HG03064 (cell line): Measurements from ENCODE around the gene EPHB1.
"Not testable (repeated sequence)": the region's sequence is repeated elsewhere in the genome, so short reads cannot be mapped to it uniquely, and the experiment has no call there.

Experiments
- ATAC-seq: cut with Tn5 transposase; IDR thresholded peaks from one replicate; pipeline ENCODE4 v1.9.1; 2021; ENCODE audit warnings: low read depth; ENCODE audit not compliant: unreplicated experiment

The EPHB1 gene

DNA sequence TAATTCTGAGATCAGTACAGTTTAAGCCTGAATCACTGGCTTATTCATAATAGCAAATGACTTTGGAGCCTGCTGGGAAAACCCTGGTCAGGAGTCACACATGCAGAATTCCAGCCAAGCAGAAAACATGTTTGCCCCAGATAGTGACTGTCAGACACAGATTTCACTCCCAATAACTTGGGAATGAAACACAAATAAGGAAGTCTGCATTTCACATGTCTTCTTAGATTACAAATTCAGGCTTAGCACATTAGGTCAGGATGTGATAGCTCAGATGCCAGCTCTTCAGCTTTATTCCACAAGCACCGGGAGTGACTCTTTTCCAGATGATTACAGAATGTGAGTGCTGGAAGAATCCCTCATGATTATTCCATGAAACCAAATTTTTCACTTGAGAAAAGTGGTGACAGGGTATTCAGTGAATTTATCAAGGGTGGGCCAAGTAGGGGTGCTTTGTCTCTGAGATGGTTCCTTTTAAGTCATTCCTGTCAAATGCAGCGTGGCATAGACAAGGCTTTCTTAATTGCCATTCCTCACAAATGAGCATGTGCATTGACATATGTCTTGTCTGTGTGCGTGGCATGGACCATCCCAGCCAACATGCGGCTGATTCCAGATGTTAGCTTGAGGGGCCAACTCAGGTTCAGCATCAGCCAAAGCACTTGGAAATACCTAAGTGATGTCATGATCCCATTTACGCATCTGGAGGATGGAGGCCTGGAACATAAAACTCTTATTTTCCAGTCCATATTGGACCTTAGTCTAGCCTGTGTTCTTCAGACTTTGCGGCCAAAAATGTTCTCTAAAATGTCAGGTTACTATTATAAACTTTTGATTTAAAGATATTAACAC lies 191.0 kb downstream of the EPHB1 start:
- ATAC-seq, result no peak

- no peak for ATAC-seq
These were observed 193.6 kb downstream of the EPHB1 start for GRCh38 chr3:134988666-134989065.

DNA sequence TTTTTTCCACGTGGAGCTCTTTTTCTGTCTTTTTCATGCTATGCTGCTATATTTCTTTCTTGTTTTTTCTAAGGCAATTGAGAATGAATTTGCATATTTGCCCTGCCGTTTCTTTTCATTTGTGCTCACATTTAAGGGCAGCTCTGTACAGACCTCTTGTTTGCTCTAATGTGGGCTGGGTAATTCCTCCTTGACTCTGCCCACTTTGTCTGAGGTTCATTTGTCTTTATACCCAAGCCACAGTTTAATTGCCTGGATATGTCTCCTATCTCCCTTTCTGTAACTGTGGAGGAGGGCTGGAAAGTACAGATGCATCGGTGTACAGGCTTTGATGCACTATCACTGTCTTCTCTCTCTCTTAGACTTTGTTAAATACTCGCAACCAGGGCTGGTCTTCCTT lies 195.9 kb downstream of the EPHB1 start:
- no peak for ATAC-seq

DNA sequence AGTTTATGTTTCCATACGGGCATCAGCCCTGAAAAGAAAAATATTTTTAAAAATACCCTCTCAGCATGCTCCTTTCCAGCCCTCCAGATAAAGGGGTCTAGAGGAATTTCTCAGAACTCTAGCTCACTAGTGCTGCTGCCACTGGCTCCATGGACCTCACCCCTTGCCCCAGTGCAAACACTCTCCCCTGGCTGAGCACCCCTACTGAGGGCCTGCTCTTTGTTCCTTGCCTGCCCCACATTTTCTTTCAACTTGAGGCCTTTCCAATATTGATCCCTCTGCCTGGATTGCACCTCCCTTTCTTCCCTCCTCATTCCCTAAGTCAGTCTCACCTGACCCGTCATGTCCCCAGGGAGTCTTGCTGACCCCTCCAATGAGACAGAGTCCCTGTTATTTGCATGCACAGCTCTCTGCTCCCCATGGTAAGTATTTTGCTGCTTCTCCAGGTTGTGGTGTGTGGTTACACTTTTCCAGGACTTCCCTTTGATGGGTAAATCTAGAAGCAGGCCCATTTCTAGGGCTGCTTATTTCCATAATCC lies 196.5 kb downstream of the EPHB1 start:
- no peak for ATAC-seq

DNA sequence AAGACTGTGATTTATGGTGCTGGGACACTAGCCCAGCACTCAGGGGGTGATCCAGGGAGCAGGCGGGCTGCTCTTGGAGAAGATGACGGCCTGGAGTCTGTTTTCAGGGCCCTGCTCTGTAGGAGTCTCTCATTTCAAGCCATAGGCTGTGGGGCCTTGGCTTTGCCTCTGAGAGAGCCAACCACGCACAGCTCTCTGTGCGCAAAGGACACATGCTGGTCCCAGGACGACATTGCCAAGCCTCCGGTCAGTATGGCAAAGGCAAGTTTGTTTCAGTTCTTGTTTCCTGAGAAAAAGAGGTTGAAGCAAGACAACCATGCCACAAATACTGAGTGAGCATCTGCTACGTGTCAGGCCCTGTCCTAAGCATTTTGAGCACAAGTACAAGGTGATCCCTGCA lies 197.1 kb downstream of the EPHB1 start:
- ATAC-seq, result no peak

DNA sequence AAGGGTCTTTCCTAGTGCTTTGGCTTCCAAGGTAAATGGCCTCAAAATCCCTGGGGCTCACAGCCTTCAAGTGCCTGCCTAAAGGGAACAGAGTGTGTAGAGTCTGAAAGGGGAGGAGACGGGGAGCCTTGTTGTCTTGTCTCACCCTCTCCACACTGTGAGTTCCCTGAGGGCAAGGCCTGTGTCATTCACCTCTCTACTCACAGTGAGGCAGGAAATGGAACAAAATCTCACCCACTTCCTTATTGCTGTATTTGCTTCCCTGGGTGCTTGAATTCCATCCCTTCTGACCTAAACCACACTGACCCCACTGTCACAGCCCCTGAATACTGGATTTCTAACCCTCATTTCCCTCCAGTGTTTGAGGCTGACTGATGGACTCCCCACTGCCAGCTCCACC lies 197.5 kb downstream of the EPHB1 start:
- ATAC-seq, result no peak

GRCh38 chr3:134993011-134993410 lies 198.0 kb downstream of the EPHB1 start:
- ATAC-seq, result no peak

DNA sequence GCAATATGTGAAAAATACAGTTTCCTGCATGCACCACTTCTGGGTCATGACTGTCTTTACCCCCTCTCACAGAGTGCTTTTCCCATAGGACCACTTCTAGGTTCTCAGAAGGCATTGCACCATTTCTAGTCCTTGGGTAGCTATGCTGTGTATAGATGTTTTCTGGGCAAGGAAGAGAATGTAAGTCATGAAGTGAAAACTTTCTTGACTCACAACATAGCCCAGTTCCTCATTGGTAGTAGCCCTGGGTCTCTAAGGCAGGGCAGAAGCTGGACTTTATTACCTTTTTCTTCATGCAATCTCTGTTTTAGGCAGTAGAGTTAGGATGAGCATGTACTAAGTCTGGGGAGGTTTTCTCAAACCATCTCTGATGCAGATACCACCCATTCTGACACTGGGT lies 203.1 kb downstream of the EPHB1 start:
- ATAC-seq, result no peak

DNA sequence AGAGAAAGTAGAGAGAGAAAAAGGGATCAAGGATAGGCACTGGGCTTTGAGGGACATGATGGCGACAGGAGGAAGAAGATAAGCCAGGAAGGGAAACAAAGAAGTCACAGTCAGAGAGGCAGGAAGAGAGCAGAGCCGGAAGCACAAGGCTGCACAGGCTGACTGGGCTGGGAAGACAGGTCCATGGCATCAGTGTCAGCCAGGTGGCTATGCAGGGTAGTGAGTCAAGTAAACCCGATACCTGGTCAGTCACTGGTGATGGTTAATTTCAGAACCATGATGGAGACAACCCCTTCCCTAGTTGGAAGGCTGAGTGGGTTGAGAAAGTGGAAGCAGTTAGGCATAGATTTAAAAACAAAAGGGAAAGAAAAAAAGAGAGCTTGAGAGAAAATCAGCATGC lies 203.8 kb downstream of the EPHB1 start:
- no peak for ATAC-seq

DNA sequence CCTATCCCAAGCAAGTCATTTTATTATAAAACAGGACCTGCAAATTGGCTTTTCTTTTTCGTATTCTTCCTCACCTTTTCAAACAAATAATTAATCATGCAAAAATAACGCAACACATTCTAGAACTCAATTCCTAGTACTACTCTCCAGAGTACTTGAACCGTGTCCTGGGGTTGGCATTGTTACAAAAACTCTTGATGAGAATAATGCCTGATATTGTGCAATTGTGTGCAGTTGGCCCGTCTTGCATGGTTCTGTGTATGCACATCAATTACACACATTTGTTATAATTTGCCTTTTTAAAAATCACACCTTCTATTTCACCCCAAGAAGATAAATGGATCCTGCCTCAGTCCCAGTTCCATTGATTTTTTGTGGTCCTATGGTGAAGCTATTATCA lies 205.4 kb downstream of the EPHB1 start:
- no peak for ATAC-seq

GRCh38 chr3:135005616-135006015 lies 210.6 kb downstream of the EPHB1 start:
- ATAC-seq, result not testable (repeated sequence)

GRCh38 chr3:135007607-135008006 lies 212.5 kb downstream of the EPHB1 start:
- no peak for ATAC-seq

DNA sequence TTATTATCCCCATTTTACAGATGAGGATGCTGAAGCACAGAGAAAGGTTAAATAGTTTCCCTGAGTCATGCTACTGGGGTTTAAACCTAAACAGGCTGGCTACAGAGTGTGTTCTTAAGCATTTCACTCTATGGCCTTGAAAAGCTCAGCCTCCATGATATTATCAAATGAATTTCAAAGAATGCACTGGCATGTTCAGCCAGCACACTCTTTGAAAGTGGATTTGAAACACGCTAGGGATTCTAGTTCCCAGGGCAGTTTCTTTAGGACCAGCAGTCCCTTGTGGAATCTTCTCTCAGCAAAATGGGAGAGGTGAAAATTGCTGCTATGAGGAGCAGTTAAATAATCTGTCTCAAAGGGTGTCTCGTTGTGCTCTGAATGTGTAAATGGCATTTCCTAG lies 213.3 kb downstream of the EPHB1 start:
- no peak for ATAC-seq

- no peak for ATAC-seq
These were observed 214.0 kb downstream of the EPHB1 start for GRCh38 chr3:135009014-135009413.

GRCh38 chr3:135012101-135012500 lies 217.0 kb downstream of the EPHB1 start:
- ATAC-seq, result no peak

DNA sequence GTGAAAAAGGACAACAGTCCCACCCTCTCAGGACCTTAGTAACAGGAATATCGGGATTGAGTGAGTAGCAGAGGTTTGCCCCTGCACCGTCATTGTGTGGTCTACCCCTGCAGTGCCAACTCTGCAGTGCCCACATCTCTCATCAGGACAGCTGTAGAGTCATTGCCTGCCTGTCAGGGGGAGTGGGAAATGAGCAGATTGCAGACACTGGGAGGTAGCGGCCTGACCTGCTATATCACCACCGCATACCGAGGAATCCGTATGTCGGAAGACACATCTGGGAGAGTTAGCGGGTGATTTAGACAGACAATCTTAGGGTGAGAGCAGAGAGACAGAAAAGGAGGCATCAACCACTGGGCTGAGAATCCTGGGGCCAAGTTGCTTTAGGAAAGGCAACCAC lies 218.1 kb downstream of the EPHB1 start:
- no peak for ATAC-seq

- no peak for ATAC-seq
These were observed 219.5 kb downstream of the EPHB1 start for GRCh38 chr3:135014566-135014965.

GRCh38 chr3:135017003-135017893 lies 222.2 kb downstream of the EPHB1 start:
- ATAC-seq, result no peak

DNA sequence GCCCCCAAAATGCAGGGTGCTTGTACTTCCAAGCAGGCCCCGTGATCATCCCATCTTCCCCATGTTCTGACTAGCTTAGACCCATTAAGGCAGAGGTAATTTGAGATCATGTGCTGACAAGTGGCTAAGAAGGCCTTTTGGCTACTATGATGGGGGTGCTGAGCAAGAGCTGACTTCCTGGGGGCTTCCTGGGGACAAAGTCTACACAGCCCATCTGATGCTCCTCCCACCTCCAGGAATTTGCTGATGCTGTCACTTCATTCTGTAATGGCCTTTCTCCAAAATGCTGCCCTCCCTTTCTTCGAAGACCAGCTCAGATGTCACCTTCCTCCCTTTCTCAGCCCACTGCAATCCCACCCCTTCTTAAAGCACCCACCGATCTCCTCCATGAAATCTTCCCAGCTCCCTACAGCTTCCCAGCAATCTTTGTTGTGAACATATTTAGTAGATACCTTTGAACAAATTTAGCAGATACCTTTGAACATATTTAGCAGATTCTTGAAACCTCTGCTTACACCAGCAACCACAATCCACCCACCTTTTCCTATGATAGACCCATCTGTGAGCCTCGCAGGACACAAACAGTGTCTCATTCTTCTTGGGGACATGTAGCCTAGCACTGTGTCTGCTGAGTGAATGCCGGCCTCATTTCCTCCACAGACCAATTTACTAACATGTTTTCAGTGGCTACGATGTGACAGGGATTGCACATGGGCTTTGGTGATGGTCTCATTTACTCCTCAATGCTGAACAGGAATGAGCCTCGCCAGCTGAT lies 223.3 kb downstream of the EPHB1 start:
- ATAC-seq, result no peak

GRCh38 chr3:135020181-135020580 lies 225.1 kb downstream of the EPHB1 start:
- no peak for ATAC-seq
